Fibroblast of lung (primary cell): ENCODE data around the gene NINJ2.

Source experiments
- EZH2 ChIP-seq: IDR thresholded peaks from 2 replicates; pipeline ENCODE4 v1.5.1; 2012; ENCODE audit warnings: low read length, control low read depth, mild to moderate bottlenecking; ENCODE audit errors: missing control alignments
- TF ChIP-seq, protein P1 (sequence below), 2 donors: IDR thresholded peaks in 1 of 2; conservative IDR thresholded peaks in 1 of 2; 1 replicate in 1 of 2; 2 replicates in 1 of 2; pipeline ENCODE4 v1.5.1; 2011 to 2012; ENCODE audit warnings: low read length in 2 of 2, control low read depth in 1 of 2, inconsistent platforms in 1 of 2, low read depth in 1 of 2, mild to moderate bottlenecking in 1 of 2

DNA sequence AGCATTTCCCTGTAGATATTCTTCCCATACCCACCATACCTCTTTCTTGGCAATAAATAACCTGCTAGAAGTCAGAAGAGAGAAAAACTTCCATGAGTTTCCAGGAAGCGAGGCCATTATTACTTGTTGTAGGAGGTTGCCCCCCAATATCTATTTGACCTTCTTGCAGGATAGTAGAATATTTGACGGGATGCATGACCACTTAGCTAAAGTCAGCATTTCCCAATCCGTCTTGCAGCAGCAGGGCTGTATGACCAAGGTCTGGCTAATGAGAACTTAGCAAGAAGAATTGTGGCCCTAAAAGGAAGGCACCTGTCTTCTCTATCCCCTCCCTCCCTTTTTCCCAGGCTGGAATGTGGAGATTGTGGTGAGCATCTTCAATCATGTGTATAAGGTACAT lies 51.5 kb downstream of the NINJ2 start:
- no peak for TF ChIP-seq EZH2
- TF ChIP-seq, protein P1, sequence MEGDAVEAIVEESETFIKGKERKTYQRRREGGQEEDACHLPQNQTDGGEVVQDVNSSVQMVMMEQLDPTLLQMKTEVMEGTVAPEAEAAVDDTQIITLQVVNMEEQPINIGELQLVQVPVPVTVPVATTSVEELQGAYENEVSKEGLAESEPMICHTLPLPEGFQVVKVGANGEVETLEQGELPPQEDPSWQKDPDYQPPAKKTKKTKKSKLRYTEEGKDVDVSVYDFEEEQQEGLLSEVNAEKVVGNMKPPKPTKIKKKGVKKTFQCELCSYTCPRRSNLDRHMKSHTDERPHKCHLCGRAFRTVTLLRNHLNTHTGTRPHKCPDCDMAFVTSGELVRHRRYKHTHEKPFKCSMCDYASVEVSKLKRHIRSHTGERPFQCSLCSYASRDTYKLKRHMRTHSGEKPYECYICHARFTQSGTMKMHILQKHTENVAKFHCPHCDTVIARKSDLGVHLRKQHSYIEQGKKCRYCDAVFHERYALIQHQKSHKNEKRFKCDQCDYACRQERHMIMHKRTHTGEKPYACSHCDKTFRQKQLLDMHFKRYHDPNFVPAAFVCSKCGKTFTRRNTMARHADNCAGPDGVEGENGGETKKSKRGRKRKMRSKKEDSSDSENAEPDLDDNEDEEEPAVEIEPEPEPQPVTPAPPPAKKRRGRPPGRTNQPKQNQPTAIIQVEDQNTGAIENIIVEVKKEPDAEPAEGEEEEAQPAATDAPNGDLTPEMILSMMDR (conservative IDR thresholded peaks at IDR 0.05 in 1 of 2, IDR thresholded peaks at IDR 0.05 in 1 of 2; ENCODE audit: low read depth in 1 of 2, low read length in 2 of 2): no peak
